Right lung (tissue), 5 donors: ENCODE results near the gene LTC4S. TPM values are rescaled to one million over a fixed set of nuclear protein-coding genes. Genes with fewer than 3 reads are reported as not detected.

Source experiments
- DNase-seq, 2 donors: peaks; one replicate each; pipeline ENCODE4 v3.0.0-alpha.2; 2013
- polyA plus RNA-seq, 5 donors: library from polyadenylated mRNA; unstranded; fragments of 120-200 nt; gene quantifications; one replicate each; pipeline versions ENCODE4 v1.2.1 to v1.2.3, GENCODE V29; 2013; ENCODE audit warnings: inconsistent platforms in 1 of 5, low replicate concordance in 1 of 5; ENCODE audit not compliant: insufficient read length in 5 of 5, insufficient read depth in 1 of 5

Gene LTC4S
- polyA plus RNA-seq, 5 donors, result 3.0 to 10.5 (median 4.4) TPM

GRCh38 chr5:179806250-179807048 lies 12.7 kb downstream of the LTC4S start, which contains the start of gene MGAT4B:
MGAT4B (minus strand) TSS chr5:179806866; CDS start chr5:179806583, 283 bp downstream.
- DNase-seq, result peak in 1 of 2 donors; percentile 77

DNA sequence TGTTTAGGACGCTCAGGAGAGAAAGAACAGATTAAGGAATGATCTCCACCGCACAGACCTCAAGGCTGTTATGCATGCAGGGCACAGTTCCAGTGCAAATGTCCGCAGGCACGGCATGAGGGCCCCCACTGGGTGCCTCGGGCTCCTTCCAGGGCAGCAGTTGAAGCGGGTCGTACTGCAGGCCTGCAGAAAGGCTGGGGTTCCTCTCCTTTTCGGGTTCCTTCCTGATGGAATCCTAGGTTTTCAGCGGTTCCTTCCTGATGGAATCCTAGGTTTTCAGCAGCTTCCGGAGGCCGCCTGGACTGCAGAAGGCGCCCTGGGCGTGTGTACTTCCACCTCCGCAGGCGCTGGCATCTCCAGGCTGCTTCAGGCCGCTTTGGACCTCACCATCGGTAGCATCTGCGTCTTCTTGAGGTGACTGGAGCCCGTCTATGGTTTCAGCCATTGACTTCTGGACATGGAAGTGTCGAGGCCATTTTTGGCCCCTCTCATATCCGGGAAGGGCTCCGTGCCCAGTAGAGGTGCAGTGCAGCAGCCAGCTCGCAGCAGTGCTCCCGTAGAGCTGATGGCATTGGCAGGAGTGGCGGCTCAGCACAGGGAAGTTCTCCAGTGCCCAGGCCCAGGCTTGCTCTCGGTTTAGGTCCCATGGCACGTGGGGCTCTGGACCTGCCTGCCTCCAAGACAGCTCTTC lies 18.5 kb downstream of the LTC4S start:
- DNase-seq, result no peak

DNA sequence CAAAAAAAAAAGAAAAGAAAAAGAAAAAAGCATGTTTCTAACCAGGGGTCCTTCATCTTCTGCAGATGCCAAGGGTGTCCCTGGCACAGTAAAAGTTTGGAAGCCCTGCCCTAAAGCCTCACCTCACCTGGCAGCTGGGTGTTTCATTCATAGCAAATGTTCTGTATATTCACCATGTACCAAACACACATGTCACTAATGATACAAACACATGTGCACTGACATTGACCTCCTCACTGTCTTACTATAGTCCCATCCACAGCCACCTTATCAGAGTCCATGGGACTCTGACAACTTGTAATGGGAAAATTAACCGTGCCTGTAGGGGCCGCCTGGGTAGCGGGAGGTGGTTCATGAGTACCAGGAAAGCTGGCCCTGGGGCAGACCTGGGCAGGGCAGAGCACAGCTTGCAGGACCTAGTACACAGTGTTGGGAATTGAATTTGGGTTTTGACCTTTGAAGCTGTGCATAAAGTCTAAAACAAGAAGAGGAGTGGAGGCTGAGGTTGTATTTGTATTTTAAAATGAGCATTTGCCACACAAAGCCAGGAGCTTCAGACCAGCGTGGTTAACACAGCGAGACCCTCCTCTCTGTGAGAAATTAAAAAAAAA lies 19.3 kb downstream of the LTC4S start:
- DNase-seq, result no peak

DNA sequence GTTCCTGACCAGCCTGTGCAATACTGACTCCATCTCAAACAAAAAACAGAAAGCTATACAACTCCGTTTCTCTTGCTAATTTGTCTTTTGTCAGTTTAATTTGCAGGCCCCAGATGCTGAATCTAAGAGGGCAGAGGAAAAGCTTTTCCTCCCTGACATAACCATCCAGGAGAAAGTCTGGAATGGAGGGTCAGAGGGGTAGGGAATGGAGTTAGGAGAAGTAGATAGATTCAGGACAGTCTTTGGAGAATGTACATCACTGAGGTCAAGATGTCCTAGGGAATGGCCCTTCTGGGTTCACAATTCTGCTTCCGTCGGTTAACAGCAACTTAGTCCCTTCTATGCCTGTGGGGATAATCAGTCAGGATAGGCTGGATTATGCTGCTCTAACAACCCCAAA lies 20.3 kb downstream of the LTC4S start:
- DNase-seq, result no peak

- DNase-seq, result no peak
These were observed 21.9 kb downstream of the LTC4S start for GRCh38 chr5:179815491-179816249.

GRCh38 chr5:179816401-179816795 lies 22.6 kb downstream of the LTC4S start:
- no peak for DNase-seq

DNA sequence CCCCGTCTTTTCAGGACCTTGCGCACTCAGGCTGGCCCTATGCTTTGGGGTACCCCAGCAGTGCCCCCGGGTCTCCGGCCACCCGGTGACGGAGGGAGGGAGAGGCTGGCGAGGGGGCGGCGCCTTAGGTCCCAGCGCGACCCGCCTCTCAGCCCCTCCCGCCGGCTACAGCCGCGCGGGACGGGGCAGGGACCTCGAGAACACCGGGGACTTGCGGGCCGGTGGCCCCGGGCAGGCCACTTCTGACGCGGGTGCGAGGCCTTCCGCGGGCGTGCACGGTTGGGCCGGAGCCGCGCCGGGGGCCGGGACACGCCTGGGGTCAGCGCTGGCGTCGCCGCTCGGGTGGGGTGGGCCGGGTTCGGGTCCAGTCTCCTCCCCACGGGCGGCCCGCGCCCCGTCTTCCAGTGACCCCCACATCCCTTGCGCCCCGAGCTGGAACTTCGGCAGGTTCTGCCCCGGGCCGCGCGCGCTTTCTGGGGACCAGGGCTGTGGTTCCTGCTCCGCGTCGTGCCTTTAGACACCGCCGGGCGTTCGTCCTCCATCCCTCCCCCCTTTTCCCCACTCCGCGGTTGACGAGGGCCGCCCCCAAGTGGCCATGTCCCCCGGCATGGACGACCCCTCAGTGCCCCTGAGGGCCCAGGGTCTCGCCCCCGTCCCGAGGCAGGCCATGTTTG lies 23.1 kb downstream of the LTC4S start:
- DNase-seq, result no peak

DNA sequence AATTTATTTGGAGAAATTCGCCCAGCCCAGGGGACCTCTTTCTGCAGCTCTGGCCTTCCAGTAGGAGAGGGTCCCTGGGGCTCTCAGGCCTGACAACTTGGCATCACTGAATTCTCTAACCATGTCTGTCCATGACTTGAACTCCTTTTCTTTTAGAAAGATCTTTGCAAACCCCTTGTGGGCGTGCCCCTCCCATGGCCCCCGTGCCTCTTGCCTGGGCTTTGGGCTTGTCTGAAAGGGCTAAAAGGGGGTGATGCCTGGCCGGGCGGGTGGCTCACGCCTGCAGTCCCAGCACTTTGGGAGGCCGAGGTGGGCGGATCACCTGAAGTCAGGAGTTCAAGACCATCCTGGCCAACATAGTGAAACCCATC lies 23.7 kb downstream of the LTC4S start:
- no peak for DNase-seq

DNA sequence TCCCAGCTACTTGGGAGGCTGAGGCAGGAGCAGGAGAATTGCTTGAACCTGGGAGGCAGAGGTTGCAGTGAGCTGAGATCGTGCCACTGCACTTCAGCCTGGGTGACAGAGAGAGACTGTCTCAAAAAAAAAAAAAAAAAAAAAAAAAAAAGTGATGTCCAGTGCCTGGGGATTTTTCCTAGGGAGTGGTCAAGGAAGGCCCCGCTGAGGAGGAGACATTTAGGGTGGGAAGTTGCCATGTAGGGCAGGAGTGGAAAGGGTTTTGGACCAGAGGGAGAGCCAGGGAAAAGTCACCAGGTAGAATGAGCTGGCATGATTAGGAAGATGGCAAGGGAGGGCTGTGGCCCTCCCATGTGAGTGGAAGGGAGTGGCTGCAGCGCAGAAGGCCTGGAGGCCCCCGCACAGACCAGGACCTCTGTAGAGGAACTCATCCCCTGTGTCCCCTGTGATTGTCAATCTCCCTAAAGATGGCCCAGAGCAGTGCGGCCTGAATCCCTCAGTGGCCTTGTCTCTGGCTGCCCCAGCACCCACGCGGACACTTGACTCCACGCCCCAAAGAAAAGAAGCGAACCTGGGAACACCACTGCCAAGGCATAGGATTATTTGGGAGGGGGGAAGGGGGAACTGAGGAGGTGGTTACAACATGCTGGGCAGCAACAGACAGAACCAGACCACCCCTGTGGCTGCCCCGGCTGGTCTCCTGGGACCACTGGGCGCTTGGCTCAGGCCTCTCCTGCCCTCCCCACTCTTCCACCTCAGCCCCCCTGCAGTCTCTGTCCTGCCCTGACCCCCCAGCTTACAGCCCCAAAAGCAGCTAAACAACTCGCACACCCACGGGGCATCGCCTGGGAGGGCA lies 24.3 kb downstream of the LTC4S start:
- DNase-seq, result no peak

- DNase-seq, result peak; percentile 88 to 89
These were observed 25.0 kb downstream of the LTC4S start for GRCh38 chr5:179818746-179819295.

GRCh38 chr5:179819296-179820126 lies 25.7 kb downstream of the LTC4S start:
- DNase-seq, result no peak

DNA sequence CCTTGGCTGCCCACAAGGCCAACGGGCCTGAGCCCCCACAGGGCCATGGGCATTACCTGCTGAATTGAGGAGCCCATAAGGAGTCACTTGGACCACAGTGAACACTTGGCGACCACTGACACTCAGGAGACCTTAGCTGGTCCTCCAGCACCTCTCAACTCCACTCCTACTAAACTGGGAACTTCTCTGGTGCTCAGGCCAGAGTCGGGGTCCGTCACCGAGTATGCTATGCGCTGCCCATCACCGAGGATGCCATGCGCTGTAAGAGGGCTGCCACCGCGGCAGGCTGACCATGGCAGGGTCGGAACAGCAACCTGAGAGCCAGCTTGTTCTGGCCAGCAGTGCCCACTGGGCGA lies 26.3 kb downstream of the LTC4S start:
- DNase-seq, result no peak

- peak; percentile 87 to 92 for DNase-seq
These were observed 26.9 kb downstream of the LTC4S start, which contains the start of gene SQSTM1 for GRCh38 chr5:179820483-179821297. SQSTM1 (plus strand) TSS chr5:179820905; CDS start chr5:179820937, 32 bp downstream.

GRCh38 chr5:179821298-179822058 lies 27.7 kb downstream of the LTC4S start:
- DNase-seq, result peak; percentile 91 to 92

GRCh38 chr5:179822059-179822432 lies 28.3 kb downstream of the LTC4S start:
- no peak for DNase-seq

DNA sequence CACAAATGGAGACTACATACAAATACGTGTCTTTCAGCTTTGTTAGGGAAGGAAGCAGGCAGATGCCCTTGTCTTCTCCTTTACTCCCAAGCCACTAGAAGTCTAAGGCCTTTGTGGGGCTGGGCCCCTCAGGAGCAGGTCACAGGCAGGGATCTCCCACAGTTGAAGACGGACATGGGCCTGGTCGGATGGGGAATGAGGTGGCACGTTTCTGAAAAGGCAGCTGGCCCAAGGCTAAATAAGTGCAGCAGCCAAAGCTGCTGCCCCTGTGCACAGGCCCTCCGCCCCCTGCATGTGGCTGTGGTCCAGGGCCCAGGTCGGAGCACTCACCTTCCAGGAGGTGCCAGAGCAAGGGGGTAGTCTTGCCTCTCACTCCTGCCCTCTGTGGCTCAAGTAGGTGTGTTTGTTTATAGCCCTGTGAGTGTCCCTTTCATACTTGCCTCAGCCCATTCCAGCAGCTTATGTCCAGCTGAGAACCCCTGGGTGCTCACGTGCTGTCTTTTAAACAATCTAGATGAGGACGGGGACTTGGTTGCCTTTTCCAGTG lies 28.7 kb downstream of the LTC4S start:
- DNase-seq, result no peak
